Retinal pigment epithelial cell (primary cell): ENCODE measurements around the gene RBM15.

ENCODE experiments used
- DNase-seq: peaks from one replicate; pipeline ENCODE4 v3.0.0-alpha.2; 2010; ENCODE audit warnings: low read depth
- H3K4me3 ChIP-seq: 2 replicates; pipeline ENCODE4 v1.5.1; 2011; ENCODE audit warnings: mild to moderate bottlenecking, low read length, control low read depth, moderate library complexity
- TF ChIP-seq, protein P1 (sequence below): conservative IDR thresholded peaks from 2 replicates; pipeline ENCODE4 v1.5.1; 2011; ENCODE audit warnings: low read depth, low read length, control low read depth, inconsistent platforms

The RBM15 gene

GRCh38 chr1:110393691-110394492, 54.7 kb downstream of the RBM15 start:
- TF ChIP-seq, protein P1, sequence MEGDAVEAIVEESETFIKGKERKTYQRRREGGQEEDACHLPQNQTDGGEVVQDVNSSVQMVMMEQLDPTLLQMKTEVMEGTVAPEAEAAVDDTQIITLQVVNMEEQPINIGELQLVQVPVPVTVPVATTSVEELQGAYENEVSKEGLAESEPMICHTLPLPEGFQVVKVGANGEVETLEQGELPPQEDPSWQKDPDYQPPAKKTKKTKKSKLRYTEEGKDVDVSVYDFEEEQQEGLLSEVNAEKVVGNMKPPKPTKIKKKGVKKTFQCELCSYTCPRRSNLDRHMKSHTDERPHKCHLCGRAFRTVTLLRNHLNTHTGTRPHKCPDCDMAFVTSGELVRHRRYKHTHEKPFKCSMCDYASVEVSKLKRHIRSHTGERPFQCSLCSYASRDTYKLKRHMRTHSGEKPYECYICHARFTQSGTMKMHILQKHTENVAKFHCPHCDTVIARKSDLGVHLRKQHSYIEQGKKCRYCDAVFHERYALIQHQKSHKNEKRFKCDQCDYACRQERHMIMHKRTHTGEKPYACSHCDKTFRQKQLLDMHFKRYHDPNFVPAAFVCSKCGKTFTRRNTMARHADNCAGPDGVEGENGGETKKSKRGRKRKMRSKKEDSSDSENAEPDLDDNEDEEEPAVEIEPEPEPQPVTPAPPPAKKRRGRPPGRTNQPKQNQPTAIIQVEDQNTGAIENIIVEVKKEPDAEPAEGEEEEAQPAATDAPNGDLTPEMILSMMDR = no peak

GRCh38 chr1:110394493-110394820, 55.3 kb downstream of the RBM15 start:
- H3K4me3 ChIP-seq = no peak overlapping the region
- TF ChIP-seq, protein P1 = no peak
- DNase-seq = no peak

More at GRCh38 chr1:110393691-110394492, 54.7 kb downstream of the RBM15 start:
- no peak overlapping the region for H3K4me3 ChIP-seq
- no peak for DNase-seq
